Right atrium auricular region (tissue), 2 donors: ENCODE results near the gene ADIPOQ. TPM values are rescaled to one million over a fixed set of nuclear protein-coding genes. Genes with fewer than 3 reads are reported as not detected.
A peak's percentile ranks its signal among the peaks of the same experiment; 100 is the strongest.
"Not testable (repeated sequence)": the region's sequence is repeated elsewhere in the genome, so short reads cannot be mapped to it uniquely, and the experiment has no call there.

Experiments used
- DNase-seq: peaks from one replicate; pipeline ENCODE4 v3.0.0-alpha.2; 2019; ENCODE audit warnings: low spot score
- H3K27ac ChIP-seq, 2 donors: fragments of 200-600 bp; sonication (generic); 1 replicate in 1 of 2; 2 replicates in 1 of 2; pipeline ENCODE4 v1.5.1; 2016 to 2019
- H3K27me3 ChIP-seq, 2 donors: fragments of 200-600 bp; sonication (generic); one replicate each; pipeline versions ENCODE4 v1.5.1 to v1.6.0; 2017 to 2019
- H3K36me3 ChIP-seq: fragments of 200-600 bp; sonication (generic); one replicate; pipeline ENCODE4 v1.5.1; 2016
- H3K4me1 ChIP-seq, 2 donors: fragments of 200-600 bp; sonication (generic); one replicate each; pipeline versions ENCODE4 v1.5.1 to v1.6.0; 2017 to 2019
- H3K4me3 ChIP-seq, 2 donors: fragments of 200-600 bp; sonication (generic); 1 replicate in 1 of 2; 2 replicates in 1 of 2; pipeline ENCODE4 v1.5.1; 2017 to 2019; ENCODE audit warnings: mild to moderate bottlenecking in 1 of 2, moderate library complexity in 1 of 2
- H3K9me3 ChIP-seq, 2 donors: fragments of 200-600 bp; sonication (generic); one replicate each; pipeline ENCODE4 v1.5.1; 2019
- CTCF ChIP-seq, 2 donors: fragments of 200-600 bp; sonication (generic); IDR thresholded peaks; one replicate each; pipeline ENCODE4 v1.5.1; 2019; ENCODE audit warnings: antibody characterized with exemption in 2 of 2
- total RNA-seq, 2 donors: library from RNA; depleted of rRNA; stranded (reverse); fragments of >200 nt; gene quantifications; one replicate each; pipeline ENCODE4 v1.1.0, GENCODE V29; 2016

Gene ADIPOQ
- total RNA-seq = 10 to 100 TPM in 1 of 2 donors, 1 to 10 TPM in 1; 2.4 to 19.1 TPM

- no peaks in the 10 kb centered on the region for H3K36me3 ChIP-seq
- TF ChIP-seq CTCF (IDR thresholded peaks at IDR 0.05) = no peak
- H3K4me1 ChIP-seq = no peaks in the 10 kb centered on the region
- no peak within 1 kb of the TSS for H3K27ac ChIP-seq
- H3K27me3 ChIP-seq = no peaks in the 10 kb centered on the region
- H3K4me3 ChIP-seq = no peak within 1 kb of the TSS
- peak; percentile 59 for DNase-seq
- H3K9me3 ChIP-seq = no peaks in the 10 kb centered on the region
These were observed at the start of gene ADIPOQ for GRCh38 chr3:186842426-186843038. TSS of gene ADIPOQ (plus strand) at chr3:186842710. CDS start at chr3:186853059, 10,349 bp downstream.

GRCh38 chr3:186798239-186798874, 44.2 kb upstream of the ADIPOQ start:
- no peak for TF ChIP-seq CTCF (IDR thresholded peaks at IDR 0.05)
- H3K9me3 ChIP-seq = no peaks in the 10 kb centered on the region
- H3K4me3 ChIP-seq = no peak overlapping the region
- H3K4me1 ChIP-seq = no peaks in the 10 kb centered on the region
- DNase-seq = no peak
- no peaks in the 10 kb centered on the region for H3K27me3 ChIP-seq
- peaks cover 27% of the 10 kb centered on the region for H3K36me3 ChIP-seq
- H3K27ac ChIP-seq = no peak overlapping the region

GRCh38 chr3:186800285-186800684, 42.2 kb upstream of the ADIPOQ start:
- Histone ChIP-seq H3K27ac (no peak overlapping the region), H3K36me3 (peaks cover 29% of the 10 kb centered on the region), H3K4me1 (peaks cover 0 to 2% of the 10 kb centered on the region in 2 donors), H3K4me3 (no peak overlapping the region), H3K9me3 (no peaks in the 10 kb centered on the region), H3K27me3 (no peaks in the 10 kb centered on the region)
- no peak for TF ChIP-seq CTCF (IDR thresholded peaks at IDR 0.05)
- DNase-seq = no peak

- no peak for DNase-seq
- H3K4me1 ChIP-seq = peaks cover 0 to 17% of the 10 kb centered on the region in 2 donors
- H3K27ac ChIP-seq = no peak overlapping the region
- TF ChIP-seq CTCF (IDR thresholded peaks at IDR 0.05) = no peak
- H3K9me3 ChIP-seq = no peaks in the 10 kb centered on the region
- peaks cover 19% of the 10 kb centered on the region for H3K36me3 ChIP-seq
- no peak overlapping the region for H3K4me3 ChIP-seq
- H3K27me3 ChIP-seq = no peaks in the 10 kb centered on the region
These were observed 39.8 kb upstream of the ADIPOQ start for GRCh38 chr3:186802701-186803100.

- not testable (repeated sequence) for H3K9me3 ChIP-seq, H3K4me3 ChIP-seq, H3K27me3 ChIP-seq, DNase-seq, H3K27ac ChIP-seq
- Histone ChIP-seq H3K4me1 (peaks cover 0 to 17% of the 10 kb centered on the region in 2 donors), H3K36me3 (peaks cover 19% of the 10 kb centered on the region)
These were observed 39.1 kb upstream of the ADIPOQ start for GRCh38 chr3:186803447-186803846.

- H3K4me1 ChIP-seq = peaks cover 0 to 17% of the 10 kb centered on the region in 2 donors
- peak within 1 kb of the TSS; percentile 81 to 86 for H3K27ac ChIP-seq
- peak within 1 kb of the TSS; percentile 56 to 79 for H3K4me3 ChIP-seq
- no peaks in the 10 kb centered on the region for H3K9me3 ChIP-seq
- no peaks in the 10 kb centered on the region for H3K27me3 ChIP-seq
- DNase-seq = peak; percentile 87
- peaks cover 11% of the 10 kb centered on the region for H3K36me3 ChIP-seq
- TF ChIP-seq CTCF (IDR thresholded peaks at IDR 0.05) = no peak
These were observed 36.1 kb upstream of the ADIPOQ start, which contains the start of gene RFC4 for GRCh38 chr3:186806089-186807055. TSS of gene RFC4 (minus strand) at chr3:186806482. CDS start at chr3:186804713, 1,769 bp downstream.
